ENCODE results near the gene S100A13. TPM values are rescaled to one million over a fixed set of nuclear protein-coding genes. Genes with fewer than 3 reads are reported as not detected.

The S100A13 gene
- total RNA-seq, 1 experiment from 2014 or later, result 350 TPM

- Histone ChIP-seq H3K36me3 (ENCODE audit: low read depth, low read length) (no peaks in the 10 kb centered on the region), H3K27me3 (ENCODE audit: low read length) (no peaks in the 10 kb centered on the region), H3K27ac (ENCODE audit: low read length) (no peak overlapping the region), H4K20me1 (ENCODE audit: low read length) (no peaks in the 10 kb centered on the region), H3K4me2 (ENCODE audit: low read length) (no peak overlapping the region), H3K9me3 (ENCODE audit: low read length) (no peaks in the 10 kb centered on the region), H3K9me2 (replicated peaks; ENCODE audit: low read length) (no peaks in the 10 kb centered on the region), H3K4me3 (ENCODE audit: low read length) (no peak overlapping the region), H3F3A (ENCODE audit: low read length, unreplicated experiment) (no peaks in the 10 kb centered on the region), H3K9ac (ENCODE audit: low read length) (no peak overlapping the region), H3K79me2 (ENCODE audit: low read length) (no peaks in the 10 kb centered on the region), H2AFZ (ENCODE audit: low read length) (no peak overlapping the region), H3K4me1 (ENCODE audit: insufficient read depth, low read length) (peaks cover 10% of the 10 kb centered on the region)
- intact Hi-C loops (cut with micrococcal nuclease), result no loop called here
- ATAC-seq (peak; percentile 53; the same call in 1 of the 2 replicates), DNase-seq (peak; percentile 24)
- POLR2A ChIA-PET (ENCODE audit: unreplicated experiment), result no interaction called here
- TF ChIP-seq EZH2 (IDR thresholded peaks at IDR 0.05; ENCODE audit: low read length, unreplicated experiment) (no peak), EZH2phosphoT487 (IDR thresholded peaks at IDR 0.05; ENCODE audit: borderline replicate concordance, low read length) (no peak)
- TF ChIP-seq, protein P1, sequence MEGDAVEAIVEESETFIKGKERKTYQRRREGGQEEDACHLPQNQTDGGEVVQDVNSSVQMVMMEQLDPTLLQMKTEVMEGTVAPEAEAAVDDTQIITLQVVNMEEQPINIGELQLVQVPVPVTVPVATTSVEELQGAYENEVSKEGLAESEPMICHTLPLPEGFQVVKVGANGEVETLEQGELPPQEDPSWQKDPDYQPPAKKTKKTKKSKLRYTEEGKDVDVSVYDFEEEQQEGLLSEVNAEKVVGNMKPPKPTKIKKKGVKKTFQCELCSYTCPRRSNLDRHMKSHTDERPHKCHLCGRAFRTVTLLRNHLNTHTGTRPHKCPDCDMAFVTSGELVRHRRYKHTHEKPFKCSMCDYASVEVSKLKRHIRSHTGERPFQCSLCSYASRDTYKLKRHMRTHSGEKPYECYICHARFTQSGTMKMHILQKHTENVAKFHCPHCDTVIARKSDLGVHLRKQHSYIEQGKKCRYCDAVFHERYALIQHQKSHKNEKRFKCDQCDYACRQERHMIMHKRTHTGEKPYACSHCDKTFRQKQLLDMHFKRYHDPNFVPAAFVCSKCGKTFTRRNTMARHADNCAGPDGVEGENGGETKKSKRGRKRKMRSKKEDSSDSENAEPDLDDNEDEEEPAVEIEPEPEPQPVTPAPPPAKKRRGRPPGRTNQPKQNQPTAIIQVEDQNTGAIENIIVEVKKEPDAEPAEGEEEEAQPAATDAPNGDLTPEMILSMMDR (conservative IDR thresholded peaks at IDR 0.05; ENCODE audit: low read depth, low read length), result no peak
- no TSS peak for BruUV-seq (replicated peaks)
- CTCF ChIA-PET, result no interaction called here
Measured at GRCh38 chr1:153587314-153587713, 40.0 kb downstream of the S100A13 start.

DNA sequence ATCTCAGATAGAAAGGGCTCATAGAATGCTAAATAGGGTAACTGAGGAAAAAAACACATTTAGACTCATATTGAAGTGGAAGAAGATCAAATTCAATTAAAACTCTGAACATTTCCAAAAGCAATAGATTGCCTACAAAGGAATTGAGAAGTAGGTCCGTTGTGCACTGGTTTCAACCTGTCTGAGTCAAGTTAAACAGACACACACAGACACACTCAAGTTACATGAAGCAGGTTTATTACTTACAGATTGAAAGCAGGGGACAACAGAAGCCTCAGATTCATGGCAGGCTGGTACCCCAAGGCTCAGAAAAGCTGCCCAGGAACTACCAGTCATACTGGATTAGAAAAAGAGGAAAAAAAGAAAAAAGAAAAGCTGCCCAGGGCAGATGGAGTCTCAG lies 41.0 kb downstream of the S100A13 start:
- intact Hi-C loops (cut with micrococcal nuclease), result no loop called here
- H4K20me1 ChIP-seq (ENCODE audit: low read length), result no peaks in the 10 kb centered on the region
- H3K36me3 ChIP-seq (ENCODE audit: low read depth, low read length), result no peaks in the 10 kb centered on the region
- ChIA-PET CTCF (no interaction called here), POLR2A (ENCODE audit: unreplicated experiment) (interaction anchor here (0.6 kb wide), 1 partner anchor 18 kb away, joined by 3 read pairs; no protein-coding TSS in a partner anchor)
- H3K27ac ChIP-seq (ENCODE audit: low read length), result no peak overlapping the region
- no peaks in the 10 kb centered on the region for H3K9me3 ChIP-seq (ENCODE audit: low read length)
- H3F3A ChIP-seq (ENCODE audit: low read length, unreplicated experiment), result no peaks in the 10 kb centered on the region
- no TSS peak for BruUV-seq (replicated peaks)
- H3K4me3 ChIP-seq (ENCODE audit: low read length), result no peak overlapping the region
- DNase-seq (no peak), ATAC-seq (peak; percentile 59)
- no peaks in the 10 kb centered on the region for H3K27me3 ChIP-seq (ENCODE audit: low read length)
- H3K9ac ChIP-seq (ENCODE audit: low read length), result no peak overlapping the region
- no peak overlapping the region for H2AFZ ChIP-seq (ENCODE audit: low read length)
- no peaks in the 10 kb centered on the region for H3K79me2 ChIP-seq (ENCODE audit: low read length)
- H3K9me2 ChIP-seq (replicated peaks; ENCODE audit: low read length), result no peaks in the 10 kb centered on the region
- H3K4me1 ChIP-seq (ENCODE audit: insufficient read depth, low read length), result peaks cover 10% of the 10 kb centered on the region
- no peak overlapping the region for H3K4me2 ChIP-seq (ENCODE audit: low read length)
- TF ChIP-seq EZH2phosphoT487 (IDR thresholded peaks at IDR 0.05; ENCODE audit: borderline replicate concordance, low read length) (no peak), EZH2 (IDR thresholded peaks at IDR 0.05; ENCODE audit: low read length, unreplicated experiment) (no peak)
- TF ChIP-seq, protein P1 (conservative IDR thresholded peaks at IDR 0.05; ENCODE audit: low read depth, low read length), result no peak

DNA sequence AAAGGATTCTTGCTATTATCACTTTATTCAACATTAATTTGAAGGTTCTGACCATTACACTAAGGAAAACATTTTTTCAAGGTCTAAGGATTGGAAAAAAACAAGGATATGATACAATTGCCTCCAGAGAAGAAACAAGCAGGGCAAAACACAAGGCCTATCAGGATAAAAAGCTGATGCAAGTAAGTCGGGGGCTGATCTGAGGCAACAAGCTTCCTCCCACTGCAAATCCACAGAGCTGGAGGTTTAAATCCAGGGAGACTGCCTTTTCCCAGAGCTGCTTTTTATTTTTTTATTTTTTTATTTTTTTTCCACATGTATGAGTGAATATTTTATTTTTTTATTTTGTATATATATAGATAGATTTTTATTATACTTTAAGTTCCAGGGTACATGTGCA lies 42.3 kb downstream of the S100A13 start:
- H3K9ac ChIP-seq (ENCODE audit: low read length), result no peak overlapping the region
- peaks cover 10% of the 10 kb centered on the region for H3K4me1 ChIP-seq (ENCODE audit: insufficient read depth, low read length)
- H3K4me3 ChIP-seq (ENCODE audit: low read length), result no peak overlapping the region
- no peak overlapping the region for H3K27ac ChIP-seq (ENCODE audit: low read length)
- intact Hi-C loops (cut with micrococcal nuclease), result no loop called here
- no TSS peak for BruUV-seq (replicated peaks)
- ATAC-seq (no peak), DNase-seq (no peak)
- H3K79me2 ChIP-seq (ENCODE audit: low read length), result no peaks in the 10 kb centered on the region
- H3K9me3 ChIP-seq (ENCODE audit: low read length), result no peaks in the 10 kb centered on the region
- no peaks in the 10 kb centered on the region for H3K9me2 ChIP-seq (replicated peaks; ENCODE audit: low read length)
- no peaks in the 10 kb centered on the region for H4K20me1 ChIP-seq (ENCODE audit: low read length)
- ChIA-PET CTCF (no interaction called here), POLR2A (ENCODE audit: unreplicated experiment) (no interaction called here)
- no peak for TF ChIP-seq EZH2 (IDR thresholded peaks at IDR 0.05; ENCODE audit: low read length, unreplicated experiment)
- no peak for TF ChIP-seq EZH2phosphoT487 (IDR thresholded peaks at IDR 0.05; ENCODE audit: borderline replicate concordance, low read length)
- TF ChIP-seq, protein P1 (conservative IDR thresholded peaks at IDR 0.05; ENCODE audit: low read depth, low read length), result no peak
- H3K27me3 ChIP-seq (ENCODE audit: low read length), result no peaks in the 10 kb centered on the region
- no peaks in the 10 kb centered on the region for H3K36me3 ChIP-seq (ENCODE audit: low read depth, low read length)
- H3K4me2 ChIP-seq (ENCODE audit: low read length), result no peak overlapping the region
- no peak overlapping the region for H2AFZ ChIP-seq (ENCODE audit: low read length)
- H3F3A ChIP-seq (ENCODE audit: low read length, unreplicated experiment), result no peaks in the 10 kb centered on the region

Measured in PC-3 (cell line).